ENCODE results near the gene USP24.

- TF ChIP-seq TAF1 (IDR thresholded peaks at IDR 0.05; ENCODE audit: low read depth, low read length) (no peak), POLR2AphosphoS5 (IDR thresholded peaks at IDR 0.05; ENCODE audit: low read depth, low read length) (no peak)
These were observed 29.3 kb downstream of the USP24 start for GRCh38 chr1:55185832-55186231.
